Islet of Langerhans (tissue), 1 donor: ENCODE data around the gene BTBD9.

Experiments used
- FAIRE-seq: peaks from one replicate; lab custom pipeline; 2011; peaks lifted over from hg19 to GRCh38; lab: Jason Lieb, UNC

The BTBD9 gene

GRCh38 chr6:38505826-38506225 is 133.9 kb downstream of the BTBD9 start:
- no peak for FAIRE-seq

GRCh38 chr6:38504996-38505395 is 134.7 kb downstream of the BTBD9 start:
- no peak for FAIRE-seq

- no peak for FAIRE-seq
Observed at GRCh38 chr6:38503960-38504682, 135.6 kb downstream of the BTBD9 start.

- no peak for FAIRE-seq
Observed at GRCh38 chr6:38503032-38503773, 136.5 kb downstream of the BTBD9 start.

GRCh38 chr6:38502423-38502822 is 137.3 kb downstream of the BTBD9 start:
- FAIRE-seq = no peak

- no peak for FAIRE-seq
Observed at GRCh38 chr6:38501931-38502330, 137.8 kb downstream of the BTBD9 start.

GRCh38 chr6:38499529-38500096 is 140.1 kb downstream of the BTBD9 start:
- FAIRE-seq = no peak

- no peak for FAIRE-seq
Observed at GRCh38 chr6:38498805-38499445, 140.8 kb downstream of the BTBD9 start.

- FAIRE-seq = no peak
Observed at GRCh38 chr6:38498085-38498484, 141.6 kb downstream of the BTBD9 start.

GRCh38 chr6:38497546-38497945 is 142.2 kb downstream of the BTBD9 start:
- FAIRE-seq = no peak

- no peak for FAIRE-seq
Observed at GRCh38 chr6:38495922-38496635, 143.7 kb downstream of the BTBD9 start.

GRCh38 chr6:38495518-38495917 is 144.2 kb downstream of the BTBD9 start:
- FAIRE-seq = no peak

- FAIRE-seq = peak; percentile 100
Observed at GRCh38 chr6:38493931-38494547, 145.7 kb downstream of the BTBD9 start.

GRCh38 chr6:38492031-38492430 is 147.7 kb downstream of the BTBD9 start:
- FAIRE-seq = no peak

- FAIRE-seq = no peak
Observed at GRCh38 chr6:38489951-38490350, 149.8 kb downstream of the BTBD9 start.

- no peak for FAIRE-seq
Observed at GRCh38 chr6:38487423-38487822, 152.3 kb downstream of the BTBD9 start.

- no peak for FAIRE-seq
Observed at GRCh38 chr6:38485488-38485887, 154.2 kb downstream of the BTBD9 start.

- FAIRE-seq = no peak
Observed at GRCh38 chr6:38484656-38485055, 155.1 kb downstream of the BTBD9 start.

- no peak for FAIRE-seq
Observed at GRCh38 chr6:38483526-38483925, 156.2 kb downstream of the BTBD9 start.

- FAIRE-seq = no peak
Observed at GRCh38 chr6:38482466-38482865, 157.3 kb downstream of the BTBD9 start.

GRCh38 chr6:38481851-38482250 is 157.9 kb downstream of the BTBD9 start:
- no peak for FAIRE-seq
